ENCODE data around the gene MSLN.

DNA sequence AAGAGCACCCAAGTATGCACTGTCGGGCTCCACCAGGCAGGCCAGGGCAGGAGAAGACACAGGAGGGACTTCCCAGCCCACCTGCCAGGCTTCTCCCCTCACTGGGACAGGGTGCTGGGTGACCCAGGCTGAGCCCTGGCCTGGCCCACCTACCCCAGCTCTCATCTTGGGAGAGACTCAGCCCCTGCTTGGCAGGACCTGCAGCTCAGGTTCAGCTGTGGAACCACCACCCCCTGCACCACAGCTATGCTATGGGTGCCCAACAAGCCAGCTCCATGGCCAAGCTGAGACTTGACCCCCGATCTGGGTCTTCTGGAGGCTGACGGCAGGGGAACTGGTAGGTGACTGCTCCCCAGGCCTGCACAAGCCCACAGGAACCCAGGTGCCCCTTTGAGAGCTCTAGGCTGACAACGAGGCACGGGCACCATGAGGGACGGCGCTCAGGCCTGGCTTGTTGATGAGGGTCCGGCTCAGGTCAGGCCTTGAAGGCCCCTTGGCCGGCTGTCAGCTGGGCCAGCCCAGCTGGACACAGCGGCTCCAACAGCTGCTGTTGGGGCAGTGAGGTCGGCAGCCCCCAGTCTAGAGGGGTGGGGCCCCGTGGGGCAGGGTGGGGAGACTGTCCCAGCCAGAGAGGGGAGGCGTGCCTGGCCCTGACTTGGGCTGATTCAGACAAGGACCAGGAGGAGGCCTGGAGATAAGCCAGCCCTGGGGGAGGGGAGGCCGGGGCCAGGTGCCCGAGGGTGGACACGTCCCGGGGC lies 23.0 kb downstream of the MSLN start:
- TF ChIP-seq POLR2A (IDR thresholded peaks at IDR 0.05) (no peak), EP300 (IDR thresholded peaks at IDR 0.05) (no peak)
- TF ChIP-seq, protein P1, sequence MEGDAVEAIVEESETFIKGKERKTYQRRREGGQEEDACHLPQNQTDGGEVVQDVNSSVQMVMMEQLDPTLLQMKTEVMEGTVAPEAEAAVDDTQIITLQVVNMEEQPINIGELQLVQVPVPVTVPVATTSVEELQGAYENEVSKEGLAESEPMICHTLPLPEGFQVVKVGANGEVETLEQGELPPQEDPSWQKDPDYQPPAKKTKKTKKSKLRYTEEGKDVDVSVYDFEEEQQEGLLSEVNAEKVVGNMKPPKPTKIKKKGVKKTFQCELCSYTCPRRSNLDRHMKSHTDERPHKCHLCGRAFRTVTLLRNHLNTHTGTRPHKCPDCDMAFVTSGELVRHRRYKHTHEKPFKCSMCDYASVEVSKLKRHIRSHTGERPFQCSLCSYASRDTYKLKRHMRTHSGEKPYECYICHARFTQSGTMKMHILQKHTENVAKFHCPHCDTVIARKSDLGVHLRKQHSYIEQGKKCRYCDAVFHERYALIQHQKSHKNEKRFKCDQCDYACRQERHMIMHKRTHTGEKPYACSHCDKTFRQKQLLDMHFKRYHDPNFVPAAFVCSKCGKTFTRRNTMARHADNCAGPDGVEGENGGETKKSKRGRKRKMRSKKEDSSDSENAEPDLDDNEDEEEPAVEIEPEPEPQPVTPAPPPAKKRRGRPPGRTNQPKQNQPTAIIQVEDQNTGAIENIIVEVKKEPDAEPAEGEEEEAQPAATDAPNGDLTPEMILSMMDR (IDR thresholded peaks at IDR 0.05) = no peak
